WI38 (cell line): ENCODE results near the gene NBPF3.
"Not testable (repeated sequence)": the region's sequence is repeated elsewhere in the genome, so short reads cannot be mapped to it uniquely, and the experiment has no call there.

Experiments used
- H3K4me3 ChIP-seq: 2 replicates; pipeline ENCODE4 v1.5.1; 2011; ENCODE audit warnings: low read depth, mild to moderate bottlenecking, control low read depth, low read length
- TF ChIP-seq, protein P1 (sequence below): IDR thresholded peaks from 2 replicates; pipeline ENCODE4 v1.5.1; 2012; ENCODE audit warnings: low read depth, mild to moderate bottlenecking, control low read depth, low read length

The NBPF3 gene

DNA sequence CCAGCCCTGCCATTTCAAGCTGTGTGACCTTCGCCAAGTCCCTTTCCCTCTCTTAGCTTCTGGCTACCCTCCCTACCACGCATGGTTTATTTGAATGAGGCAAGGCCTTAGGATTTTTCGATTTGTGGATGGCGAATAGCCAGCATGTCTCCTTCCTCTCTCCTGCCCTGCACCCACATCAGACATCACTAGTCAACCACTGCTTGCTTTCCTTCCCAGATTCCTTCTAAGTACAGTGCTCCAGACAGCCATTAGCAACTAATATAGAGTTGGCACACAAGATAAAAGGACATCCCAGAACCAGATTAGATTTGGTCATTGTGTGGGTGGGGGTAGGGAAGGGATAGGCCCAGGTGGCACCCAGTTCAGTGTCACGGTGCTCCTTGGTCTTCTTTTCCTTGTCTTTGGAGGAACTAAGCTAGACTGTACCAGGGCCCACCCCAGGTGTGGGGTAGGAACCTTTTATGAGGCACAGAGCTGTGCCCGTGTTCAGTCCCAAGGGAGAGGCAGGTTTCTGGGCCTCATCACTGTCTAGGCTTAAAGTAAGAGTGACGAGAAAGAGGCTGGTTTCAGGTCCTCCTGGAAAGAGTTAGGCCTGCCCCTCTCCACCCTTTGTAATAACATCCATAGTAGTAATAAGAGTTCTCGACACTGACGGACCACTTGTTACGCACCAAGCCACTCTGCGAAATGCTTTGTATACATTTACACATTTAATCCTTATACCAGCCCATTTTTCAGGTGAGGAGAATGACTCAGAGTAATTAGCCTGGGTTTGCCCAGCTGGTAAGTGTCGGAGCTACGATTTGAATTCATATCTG lies 77.9 kb downstream of the NBPF3 start:
- TF ChIP-seq, protein P1, sequence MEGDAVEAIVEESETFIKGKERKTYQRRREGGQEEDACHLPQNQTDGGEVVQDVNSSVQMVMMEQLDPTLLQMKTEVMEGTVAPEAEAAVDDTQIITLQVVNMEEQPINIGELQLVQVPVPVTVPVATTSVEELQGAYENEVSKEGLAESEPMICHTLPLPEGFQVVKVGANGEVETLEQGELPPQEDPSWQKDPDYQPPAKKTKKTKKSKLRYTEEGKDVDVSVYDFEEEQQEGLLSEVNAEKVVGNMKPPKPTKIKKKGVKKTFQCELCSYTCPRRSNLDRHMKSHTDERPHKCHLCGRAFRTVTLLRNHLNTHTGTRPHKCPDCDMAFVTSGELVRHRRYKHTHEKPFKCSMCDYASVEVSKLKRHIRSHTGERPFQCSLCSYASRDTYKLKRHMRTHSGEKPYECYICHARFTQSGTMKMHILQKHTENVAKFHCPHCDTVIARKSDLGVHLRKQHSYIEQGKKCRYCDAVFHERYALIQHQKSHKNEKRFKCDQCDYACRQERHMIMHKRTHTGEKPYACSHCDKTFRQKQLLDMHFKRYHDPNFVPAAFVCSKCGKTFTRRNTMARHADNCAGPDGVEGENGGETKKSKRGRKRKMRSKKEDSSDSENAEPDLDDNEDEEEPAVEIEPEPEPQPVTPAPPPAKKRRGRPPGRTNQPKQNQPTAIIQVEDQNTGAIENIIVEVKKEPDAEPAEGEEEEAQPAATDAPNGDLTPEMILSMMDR: no peak
- H3K4me3 ChIP-seq: no peak overlapping the region

DNA sequence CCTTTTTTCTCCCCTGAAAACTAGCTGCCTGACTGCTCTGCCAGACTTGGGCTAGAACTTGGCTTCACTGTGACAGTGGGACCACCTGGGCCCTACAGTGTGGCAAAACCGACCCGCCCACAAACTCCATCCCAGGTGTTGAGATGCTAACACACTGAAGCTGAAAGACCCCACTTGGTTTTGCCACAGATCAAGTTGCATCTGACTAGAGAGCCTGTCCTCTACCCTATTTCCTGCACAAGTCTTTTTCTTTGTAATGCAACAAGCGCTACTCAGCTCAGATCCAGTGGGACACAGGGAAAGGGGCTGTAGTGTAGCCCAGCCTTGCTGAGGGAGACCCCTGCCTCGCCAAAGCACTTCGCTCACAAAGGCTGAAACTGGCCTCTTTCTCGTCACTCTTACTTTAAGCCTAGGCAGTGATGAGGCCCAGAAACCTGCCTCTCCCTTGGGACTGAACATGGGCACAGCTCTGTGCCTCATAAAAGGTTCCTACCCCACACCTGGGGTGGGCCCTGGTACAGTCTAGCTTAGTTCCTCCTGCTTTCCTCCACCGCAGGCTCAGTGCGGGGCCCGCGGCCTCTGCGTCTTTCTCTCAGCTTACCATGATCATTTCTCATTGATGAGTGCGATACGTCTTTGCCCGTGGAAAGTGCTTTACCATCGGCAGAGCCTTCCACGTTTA lies 79.0 kb downstream of the NBPF3 start:
- TF ChIP-seq, protein P1: no peak
- no peak overlapping the region for H3K4me3 ChIP-seq

DNA sequence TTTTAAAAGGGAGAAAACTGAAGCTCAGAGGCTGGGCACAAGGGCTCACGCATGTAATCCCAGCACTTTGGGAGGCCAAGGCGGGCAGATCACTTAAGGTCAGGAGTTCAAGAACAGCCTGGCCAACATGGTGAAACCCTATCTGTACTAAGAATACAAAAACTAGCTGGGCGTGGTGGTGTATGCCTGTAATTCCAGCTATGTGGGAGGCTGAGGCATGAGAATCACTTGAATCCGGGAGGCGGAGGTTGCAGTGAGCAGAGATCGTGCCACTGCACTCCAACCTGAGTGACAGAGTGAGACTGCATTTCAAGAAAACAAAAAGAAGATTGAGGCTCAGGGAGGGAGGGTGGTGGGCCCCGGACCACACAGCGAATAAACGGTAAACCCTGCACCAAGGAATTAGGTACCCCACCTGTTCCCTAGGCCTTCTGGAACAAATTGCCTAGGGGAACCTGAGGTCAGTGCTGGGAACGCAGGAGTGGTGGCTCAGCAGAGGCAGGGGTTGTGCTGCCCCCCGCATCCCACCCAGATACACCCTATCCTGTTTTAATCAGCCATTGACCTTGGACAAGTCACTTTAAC lies 79.6 kb downstream of the NBPF3 start:
- H3K4me3 ChIP-seq: not testable (repeated sequence)

- H3K4me3 ChIP-seq: no peak overlapping the region
- TF ChIP-seq, protein P1: no peak
These were observed 81.2 kb downstream of the NBPF3 start for GRCh38 chr1:21520899-21521716.

DNA sequence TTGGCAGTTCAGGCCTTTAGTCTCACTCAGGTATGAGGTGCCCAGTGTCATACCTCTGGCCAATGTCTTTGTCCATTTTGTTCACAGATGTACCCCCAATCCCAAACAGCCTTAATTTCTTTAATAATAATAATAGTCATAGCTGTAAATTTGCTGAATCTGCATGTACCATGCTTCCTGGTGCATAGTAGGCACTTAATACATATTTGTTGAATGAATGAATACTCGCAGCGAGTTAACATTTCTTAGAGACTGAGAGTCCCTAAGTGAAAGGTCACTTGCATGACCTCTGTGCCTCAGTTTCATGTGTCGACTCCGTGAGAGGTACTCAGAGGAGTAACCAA lies 81.8 kb downstream of the NBPF3 start:
- TF ChIP-seq, protein P1: no peak
- H3K4me3 ChIP-seq: no peak overlapping the region

DNA sequence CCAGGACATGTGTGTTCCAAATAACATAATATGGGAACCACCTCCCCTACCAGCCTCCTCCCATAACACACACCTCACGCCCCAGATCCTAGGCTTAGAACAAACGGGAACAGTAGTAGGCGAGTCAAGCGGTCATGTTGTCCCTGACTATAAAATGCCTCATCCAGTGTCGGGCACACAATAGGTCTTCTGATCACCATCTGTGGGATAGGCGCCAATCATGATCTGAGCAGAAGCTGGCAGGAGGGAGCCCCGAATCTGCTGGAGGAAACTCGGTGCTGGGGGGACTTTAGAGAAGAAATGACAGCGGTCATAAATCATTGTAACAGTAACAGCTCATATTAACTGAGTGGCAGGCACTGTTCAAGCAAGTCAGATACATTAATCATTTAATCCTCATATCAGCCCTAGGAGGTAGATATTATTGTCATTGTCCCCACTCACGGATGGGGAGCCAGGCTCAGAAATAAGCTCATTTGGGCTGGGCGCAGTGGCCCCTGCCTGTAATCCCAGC lies 82.6 kb downstream of the NBPF3 start:
- H3K4me3 ChIP-seq: no peak overlapping the region
- TF ChIP-seq, protein P1: no peak

GRCh38 chr1:21523297-21523813 lies 83.4 kb downstream of the NBPF3 start:
- TF ChIP-seq, protein P1: no peak
- H3K4me3 ChIP-seq: no peak overlapping the region
